HG02610 (cell line): ENCODE measurements around the gene CDCA7L.
"Not testable (repeated sequence)": the region's sequence is repeated elsewhere in the genome, so short reads cannot be mapped to it uniquely, and the experiment has no call there.

Experiments used
- ATAC-seq: cut with Tn5 transposase; IDR thresholded peaks from one replicate; pipeline ENCODE4 v1.9.1; 2021; ENCODE audit warnings: mild to moderate bottlenecking, moderate library complexity; ENCODE audit not compliant: unreplicated experiment

CDCA7L gene

DNA sequence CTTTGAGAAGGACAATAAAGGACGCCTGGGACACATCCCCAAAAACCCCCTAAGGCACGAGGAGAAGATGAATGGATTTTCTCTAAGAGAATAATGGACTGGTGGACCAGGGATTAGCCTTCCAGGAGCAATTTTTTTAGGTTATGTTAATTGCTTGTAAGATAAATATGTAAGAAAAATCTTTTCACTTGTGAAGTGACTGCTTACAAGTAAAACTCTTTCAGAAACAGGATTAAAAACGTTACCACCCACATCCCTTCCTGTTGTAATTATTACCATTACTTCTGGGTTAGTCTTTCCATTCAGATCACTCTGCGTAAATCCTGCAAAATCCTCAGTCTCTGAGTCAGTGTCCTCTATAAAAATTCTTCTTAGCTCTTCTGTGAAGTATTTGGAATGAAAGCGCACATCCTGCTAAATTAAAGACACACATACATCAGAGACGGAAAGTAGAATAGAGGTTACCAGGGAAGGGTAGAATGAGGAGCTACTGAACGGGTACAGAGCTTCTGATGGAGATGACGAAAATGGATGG is 34.3 kb downstream of the CDCA7L start:
- ATAC-seq, result no peak

DNA sequence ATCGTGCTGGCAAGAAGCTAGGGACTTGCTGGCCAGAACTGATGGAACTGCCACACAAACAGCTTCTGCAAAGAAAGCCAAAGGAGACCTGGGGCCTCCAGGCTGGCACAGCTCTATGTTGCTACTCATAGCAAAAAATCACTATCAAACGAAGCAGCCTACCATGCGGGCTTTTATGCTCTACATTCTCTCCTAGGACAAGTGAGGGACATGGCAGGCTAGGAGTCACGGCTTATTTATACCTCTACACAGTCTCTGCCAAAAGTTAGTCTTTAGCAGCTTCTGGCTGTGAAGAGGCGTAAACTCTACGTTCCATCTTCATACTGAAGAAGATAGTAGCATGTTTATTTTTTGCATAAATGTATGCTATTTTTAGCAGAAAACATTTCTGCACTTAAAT is 35.4 kb downstream of the CDCA7L start:
- no peak for ATAC-seq

DNA sequence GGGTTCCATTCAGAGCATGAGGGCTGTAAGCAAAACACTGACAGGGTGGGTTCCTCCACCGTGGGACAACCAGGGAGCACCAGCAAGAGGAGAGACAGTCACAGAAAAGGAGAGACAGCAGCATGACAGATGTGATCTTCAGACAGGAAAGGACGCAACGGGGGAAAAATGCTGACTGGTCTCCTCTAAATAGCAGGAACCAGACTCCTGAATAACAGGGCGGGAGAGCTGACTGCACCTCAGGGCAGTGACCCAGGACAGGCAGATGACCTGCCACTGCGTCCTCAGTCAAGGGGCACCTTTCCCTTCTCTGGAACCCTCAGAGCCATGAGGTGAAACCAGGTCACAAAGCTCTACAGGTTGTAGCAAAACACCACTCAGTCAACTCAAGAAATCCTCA is 37.0 kb downstream of the CDCA7L start:
- no peak for ATAC-seq

DNA sequence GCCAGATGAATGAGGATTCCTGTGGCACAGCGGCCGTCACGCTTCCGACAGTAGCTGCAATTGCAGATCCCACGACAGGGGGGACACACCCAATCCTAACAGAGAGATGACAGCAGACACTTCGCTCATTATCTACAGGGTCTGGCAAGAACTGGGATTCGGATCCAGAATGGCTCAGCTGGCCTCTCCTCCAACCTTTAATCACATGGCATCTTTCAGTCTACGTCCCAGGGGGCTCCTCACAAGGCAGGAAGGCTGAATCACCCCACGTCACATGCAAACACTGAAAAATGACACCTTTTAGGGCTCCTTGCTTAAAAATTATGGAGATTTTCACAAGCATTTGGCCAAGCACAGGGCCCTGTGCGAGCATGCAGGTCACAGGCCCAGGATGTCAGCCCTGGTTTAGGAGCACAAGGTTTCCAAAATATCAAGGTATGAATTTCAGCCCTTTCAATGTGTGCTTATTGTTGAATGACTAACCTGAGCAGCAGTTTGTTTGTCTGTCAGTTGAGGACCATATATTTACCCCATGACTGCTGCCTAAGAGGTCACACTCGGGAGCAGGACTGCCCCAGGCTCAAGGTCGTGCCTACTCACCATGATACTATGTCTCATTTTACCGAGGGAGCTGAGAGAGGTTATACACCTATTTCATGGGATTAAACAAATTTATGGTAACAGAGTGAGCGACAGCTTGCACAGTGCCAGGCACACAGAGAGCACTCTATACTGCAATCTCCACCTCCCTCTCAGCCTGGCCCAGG is 42.5 kb downstream of the CDCA7L start:
- no peak for ATAC-seq

DNA sequence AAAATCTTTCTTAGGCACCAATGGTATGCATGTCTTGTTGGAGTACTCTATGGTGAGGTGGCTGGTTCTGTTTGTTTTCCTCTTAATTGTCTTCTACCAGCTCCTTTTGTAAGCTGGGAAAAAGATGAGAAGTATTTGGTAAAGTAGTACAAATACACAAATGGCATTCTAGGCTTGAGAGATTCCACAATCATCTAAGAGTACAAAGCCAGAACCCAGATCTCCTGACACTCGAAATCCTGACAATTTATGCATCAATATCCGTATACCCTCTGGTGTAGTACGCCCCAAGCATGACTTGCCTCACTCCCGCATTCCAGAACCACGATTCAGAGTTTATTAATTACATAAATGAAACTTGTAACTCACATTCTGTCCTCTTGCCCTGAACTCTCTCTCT is 43.5 kb downstream of the CDCA7L start:
- no peak for ATAC-seq

DNA sequence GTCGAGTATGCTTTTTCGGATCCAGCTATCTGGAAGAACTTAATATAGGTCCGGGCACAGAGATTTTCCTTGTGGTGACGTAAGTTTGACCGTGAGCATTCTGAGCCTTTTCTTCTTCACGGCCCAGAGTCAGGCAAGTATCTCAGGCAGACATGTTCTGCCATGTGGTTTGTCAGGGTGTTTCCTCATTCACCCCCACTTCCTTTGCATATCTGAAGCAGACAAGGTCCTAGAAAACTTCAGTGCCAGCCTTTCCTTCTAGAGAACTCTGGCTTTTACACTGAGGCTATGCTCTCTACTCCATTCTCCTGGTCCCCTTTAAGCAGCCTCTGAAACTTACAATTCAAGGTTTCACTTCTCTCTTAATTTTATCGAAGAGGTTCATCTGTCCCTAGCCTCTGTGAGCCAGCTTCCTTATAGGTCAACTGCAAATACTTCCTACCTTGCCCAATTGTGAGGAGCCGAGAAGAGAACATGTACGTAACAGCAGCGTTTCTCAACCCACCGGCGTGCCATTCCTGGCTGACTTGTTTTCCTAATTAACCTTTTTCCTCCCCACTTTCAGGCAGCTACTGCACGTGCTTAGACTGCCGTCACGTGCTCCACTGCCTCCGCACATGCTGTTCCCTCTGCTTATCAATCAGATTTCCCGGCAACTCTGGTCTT is 47.3 kb downstream of the CDCA7L start:
- peak; percentile 90 for ATAC-seq

DNA sequence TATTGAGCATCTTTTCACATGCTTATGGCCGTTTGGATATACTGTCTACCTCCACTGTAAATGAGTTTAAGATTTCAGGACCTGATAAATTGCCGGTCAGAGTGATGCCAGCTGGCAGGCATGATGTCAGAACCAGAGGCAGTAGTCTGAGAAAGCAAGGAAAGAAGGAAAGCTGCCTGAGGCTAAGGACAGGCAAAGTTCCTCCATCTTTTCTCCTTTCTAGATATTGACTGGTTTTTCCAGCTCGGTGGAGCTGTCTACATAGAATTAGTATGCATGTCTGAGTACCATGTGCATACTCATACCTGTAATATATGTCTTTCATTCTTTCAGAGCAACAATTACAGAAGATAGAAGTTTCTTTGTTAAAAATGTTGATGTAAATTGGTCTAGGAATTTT is 52.3 kb downstream of the CDCA7L start:
- no peak for ATAC-seq

DNA sequence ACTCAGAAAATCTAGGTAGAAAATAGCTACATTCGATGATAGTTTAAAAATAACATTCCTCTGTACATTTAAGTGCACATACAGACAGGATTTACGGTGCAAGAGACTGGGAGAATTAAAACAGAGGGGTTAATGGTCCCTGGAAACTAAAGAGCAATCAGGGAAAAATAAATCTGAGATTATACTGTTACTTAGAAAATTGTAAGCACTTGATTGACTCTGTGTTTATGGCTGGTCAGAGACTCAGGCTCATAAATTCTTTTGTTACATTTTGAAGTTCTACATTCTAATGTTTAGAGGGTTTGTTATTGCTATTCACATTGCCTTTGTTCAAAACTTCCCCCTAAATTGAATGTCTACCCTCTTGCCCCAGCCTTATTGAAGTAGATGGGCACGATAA is 54.4 kb downstream of the CDCA7L start:
- no peak for ATAC-seq

DNA sequence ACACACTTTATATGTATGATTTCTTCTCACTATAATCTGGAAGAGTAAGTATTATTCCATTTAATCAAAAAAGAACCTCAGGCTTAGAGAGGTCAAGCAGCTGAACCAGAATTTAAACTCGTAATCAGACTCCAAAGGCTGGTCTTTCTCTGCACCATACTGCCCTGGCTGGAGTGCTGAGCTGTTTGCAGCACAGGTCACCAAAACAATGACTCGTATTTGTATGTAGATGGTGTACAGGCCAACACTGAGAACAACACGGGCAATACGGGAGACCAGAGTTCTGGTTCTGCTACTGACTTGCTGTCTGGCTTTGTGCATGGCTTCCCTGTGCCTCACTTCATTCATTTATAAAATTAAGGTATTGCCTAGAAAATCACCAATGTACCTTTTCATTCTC is 57.9 kb downstream of the CDCA7L start:
- ATAC-seq, result no peak

DNA sequence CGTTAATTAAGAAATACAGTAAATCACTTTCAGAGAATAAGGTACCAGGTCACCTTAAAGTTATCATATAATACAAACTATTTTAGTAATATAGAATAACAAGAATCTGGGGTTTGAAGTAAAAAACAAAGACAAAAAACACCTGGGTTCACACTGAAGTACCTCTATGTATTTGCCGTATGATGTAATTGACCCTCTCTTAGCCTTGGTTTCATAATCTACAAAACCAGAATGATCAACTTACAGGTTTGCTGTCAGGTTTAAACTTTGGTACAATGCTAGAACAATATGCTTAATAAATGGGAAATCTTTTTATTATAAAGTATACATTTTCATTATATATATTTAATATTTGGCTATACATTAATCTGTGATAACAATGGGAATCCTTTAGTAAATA is 58.3 kb downstream of the CDCA7L start:
- ATAC-seq, result no peak

DNA sequence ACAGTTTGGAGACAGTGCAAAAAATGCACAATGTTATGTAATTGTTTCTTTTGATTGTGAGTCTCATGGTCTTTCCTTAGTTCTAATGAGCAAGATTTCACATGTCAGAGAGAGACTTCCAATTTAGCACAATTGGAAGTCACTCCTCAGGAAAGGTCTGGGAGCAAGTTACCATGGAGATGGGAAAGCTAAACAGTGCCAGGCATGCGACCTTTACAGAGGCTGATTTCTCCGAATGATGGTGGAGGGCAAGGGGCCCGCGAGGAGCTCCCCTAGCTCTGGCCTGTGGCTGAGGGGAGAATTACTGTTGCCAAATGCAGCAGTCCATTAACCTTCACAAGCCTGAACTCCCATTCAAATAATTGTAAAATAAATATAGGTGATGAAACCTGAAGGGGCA is 59.3 kb downstream of the CDCA7L start:
- no peak for ATAC-seq

DNA sequence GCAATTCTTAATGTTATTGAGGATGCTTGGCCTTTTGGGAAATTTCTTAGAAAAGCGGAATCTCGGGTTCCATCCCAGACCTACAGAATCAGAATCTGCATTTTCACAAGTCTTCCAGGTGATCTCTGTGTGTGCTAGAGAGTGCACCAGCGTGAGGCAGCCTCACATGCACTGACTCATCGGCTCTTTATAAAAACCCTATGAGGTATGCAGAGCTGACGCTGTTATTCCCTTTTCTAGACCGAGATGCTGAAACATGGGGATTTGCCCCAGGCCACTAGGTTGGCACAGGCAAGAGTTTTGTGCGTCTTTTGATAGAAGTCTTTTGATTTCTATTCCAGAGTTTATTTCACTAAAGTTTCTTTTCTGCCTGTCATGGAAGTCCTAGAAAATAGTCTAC is 61.2 kb downstream of the CDCA7L start:
- ATAC-seq, result no peak

DNA sequence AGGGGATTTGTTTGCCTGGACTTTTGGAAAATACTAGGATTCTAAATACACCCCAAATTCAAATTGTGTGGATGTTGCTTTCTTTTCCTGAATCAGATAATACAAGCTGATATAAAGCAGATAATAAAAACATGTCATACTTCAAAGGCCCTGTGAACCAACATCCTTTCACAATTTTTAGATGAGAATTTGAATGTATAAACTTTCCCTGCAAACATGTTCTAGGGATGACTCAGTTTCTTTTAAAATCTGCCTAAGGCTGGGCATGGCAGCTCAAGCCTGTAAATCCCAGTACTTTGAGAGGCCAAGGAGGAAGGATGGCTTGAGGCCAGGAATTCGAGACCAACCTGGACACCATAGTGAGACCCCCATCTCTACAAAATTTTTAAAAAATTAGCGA is 62.2 kb downstream of the CDCA7L start:
- not testable (repeated sequence) for ATAC-seq

DNA sequence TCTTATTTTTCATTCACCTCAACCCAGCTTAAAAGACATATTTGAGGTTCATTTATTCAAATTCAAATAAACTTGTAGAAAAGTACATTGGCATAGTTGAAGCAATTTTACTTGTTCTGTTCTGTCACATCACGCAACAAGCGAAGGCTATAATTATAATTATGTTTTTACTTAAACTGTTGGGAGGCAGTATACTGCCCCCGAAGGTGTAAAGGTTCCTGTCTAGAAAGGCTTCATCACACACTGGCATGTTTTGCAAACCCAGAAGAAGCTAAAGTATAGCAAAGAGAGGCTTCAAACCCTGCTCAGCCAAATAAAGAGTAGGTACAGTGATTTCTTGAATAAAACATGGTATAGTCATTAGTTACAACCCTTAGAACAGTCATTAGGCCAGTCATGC is 62.6 kb downstream of the CDCA7L start:
- no peak for ATAC-seq

DNA sequence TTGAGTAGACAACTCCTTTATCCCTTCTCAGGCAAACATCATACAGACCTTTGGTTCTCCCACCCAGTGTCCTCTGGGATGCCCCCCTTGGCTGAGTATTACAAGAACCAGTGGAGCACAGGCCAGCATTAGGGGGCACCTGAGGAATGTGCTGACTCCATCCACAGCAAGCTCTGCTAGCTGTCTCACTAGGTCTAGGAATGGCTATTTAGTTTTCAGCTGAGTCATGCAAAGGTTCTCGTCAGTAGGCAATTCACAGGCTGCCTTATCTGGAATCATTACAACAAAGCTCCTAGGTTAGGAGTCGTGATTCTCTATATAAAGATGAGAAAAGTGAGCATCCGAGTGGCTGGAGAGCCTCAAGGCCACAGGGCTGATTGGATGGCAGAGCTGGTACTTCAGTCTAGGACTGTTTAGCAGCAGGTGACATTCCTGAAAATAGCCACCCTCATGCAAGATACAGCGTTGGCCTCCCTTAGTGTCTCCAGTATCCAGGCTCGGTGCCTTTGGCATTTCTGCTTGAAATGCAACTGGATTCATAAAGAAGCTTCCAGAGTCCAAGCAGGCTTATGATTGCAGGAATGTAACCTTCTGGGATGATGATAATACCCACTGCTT is 75.8 kb downstream of the CDCA7L start:
- ATAC-seq, result no peak

DNA sequence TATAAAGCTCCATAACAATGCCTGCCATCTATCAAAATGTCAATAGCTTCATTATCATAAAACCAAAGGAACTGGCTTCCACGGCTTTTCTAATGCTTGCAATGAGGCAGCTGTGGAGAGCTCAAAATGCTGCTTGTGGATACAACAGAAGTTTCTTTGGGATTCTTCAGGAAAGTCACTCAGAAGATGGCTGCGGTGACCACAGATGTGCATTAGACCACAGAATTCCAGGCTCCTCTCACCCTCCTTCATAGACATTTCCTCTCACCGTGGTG is 77.2 kb downstream of the CDCA7L start:
- ATAC-seq, result no peak

DNA sequence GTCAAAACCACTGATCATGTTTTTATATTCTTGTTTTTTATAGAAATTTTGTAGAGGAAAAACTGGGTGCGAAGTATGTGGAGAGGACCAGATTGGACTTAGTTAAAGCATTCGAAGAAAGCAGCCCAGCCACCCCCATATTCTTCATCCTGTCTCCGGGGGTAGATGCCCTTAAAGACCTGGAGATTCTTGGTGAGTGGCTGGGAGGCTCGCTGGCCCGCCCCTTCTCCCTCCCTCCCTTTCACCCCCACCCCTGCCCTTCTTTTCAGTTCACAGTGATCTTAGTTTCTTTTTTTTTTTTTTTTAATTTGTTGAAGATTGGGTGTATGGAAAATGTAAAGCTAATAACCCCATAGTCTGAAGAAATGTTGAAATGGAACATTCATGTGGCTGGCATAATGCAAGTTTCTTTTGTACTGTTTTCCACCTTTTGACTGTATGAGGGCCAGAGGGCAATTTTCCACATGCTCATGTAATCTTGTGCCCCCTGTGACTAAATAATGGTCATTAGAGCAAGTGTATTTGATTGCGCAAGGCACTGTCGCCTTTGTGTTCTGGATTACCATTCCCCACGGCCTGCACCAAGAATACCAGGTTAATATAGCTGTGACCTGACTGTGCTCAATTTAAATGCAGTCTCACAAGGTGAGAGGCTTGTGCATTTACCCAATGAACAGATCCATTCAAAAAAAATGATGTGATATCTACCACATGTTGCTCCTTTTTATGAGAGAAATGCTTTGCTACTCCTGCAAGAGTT is 77.7 kb downstream of the CDCA7L start:
- ATAC-seq, result no peak

DNA sequence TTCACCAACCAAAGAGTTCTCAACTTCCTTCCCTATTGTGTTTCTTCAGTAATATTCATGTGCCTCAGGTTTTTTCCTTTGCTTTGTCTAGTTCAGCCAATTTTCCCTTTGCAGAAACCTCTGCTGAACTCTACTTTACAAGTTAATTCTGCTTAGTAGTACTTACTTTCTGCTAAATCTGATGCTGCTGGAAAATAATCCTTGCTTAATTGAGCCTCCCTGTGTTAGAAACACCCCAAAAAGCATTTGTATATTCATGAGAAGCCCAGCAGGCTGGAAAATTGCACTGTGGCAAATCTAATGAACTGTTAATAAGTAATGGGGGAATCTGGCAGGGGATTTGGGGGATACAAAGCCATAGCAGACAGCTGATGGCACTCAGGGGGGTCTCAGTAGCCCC is 78.5 kb downstream of the CDCA7L start:
- ATAC-seq, result no peak

DNA sequence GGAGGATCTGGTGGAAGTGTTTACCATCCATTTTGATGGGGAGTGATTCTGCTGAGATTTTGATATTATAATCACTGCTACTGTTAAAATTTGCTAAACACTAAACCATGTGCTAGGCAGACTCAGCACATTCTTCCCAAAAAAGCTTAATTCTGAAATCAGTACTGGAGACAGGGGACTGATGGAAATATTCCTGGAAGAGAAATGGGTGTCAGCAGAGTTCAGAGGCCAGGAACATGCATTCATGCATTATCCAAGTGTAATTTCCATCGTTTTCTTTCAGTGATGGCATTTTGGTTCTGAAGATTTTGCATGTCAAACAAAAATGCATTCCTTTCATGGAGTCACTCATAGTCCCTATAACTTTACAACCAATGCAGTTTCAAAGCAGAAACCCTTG is 79.0 kb downstream of the CDCA7L start:
- no peak for ATAC-seq

DNA sequence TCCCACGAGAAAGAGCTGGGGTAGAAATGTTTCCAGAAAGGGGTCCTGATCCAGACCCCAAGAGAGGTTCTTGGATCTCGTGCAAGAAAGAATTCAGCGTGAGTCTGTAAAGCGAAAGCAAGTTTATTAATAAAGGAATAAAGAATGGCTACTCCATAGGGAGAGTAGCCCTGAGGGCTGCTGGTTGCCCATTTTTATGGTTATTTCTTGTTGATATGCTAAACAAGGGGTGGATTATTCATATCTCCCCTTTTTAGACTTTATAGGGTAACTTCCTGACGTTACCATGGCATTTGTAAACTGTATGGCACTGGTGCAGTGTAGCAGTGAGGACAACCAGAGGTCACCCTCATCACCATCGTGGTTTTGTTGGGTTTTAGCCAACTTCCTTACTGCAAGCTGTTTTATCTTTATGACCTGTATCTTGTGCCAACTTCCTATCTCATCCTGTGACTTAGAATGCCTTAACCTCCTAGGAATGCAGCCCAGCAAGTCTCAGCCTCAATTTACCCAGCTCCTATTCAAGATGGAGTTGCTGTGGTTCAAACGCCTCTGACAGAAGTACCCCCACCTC is 80.0 kb downstream of the CDCA7L start:
- ATAC-seq, result not testable (repeated sequence)

DNA sequence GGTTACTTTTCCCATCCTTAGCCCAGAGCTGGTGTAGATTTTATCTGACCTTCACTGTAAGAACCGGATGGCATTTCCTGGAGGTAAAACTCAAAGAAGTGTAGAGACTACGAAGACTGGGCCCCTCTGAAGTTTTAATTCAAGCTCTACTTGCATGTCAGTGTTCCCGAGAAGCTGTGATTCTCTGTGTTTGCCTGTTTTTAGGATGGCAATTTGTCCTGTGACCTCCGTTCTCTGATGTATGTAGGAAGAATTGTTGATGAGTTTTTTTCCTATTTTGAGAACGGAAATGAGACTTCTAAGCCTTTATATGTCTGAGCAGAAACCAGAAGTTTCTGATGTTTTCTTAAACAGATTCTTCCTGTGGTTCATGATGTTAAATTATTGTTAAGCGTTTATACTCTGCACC is 94.1 kb downstream of the CDCA7L start:
- ATAC-seq, result no peak
